ENCODE results near the gene MCM7. TPM values are rescaled to one million over a fixed set of nuclear protein-coding genes. Genes with fewer than 3 reads are reported as not detected.

MCM7 gene
- total and polyA plus RNA-seq, 2 of the 13 experiments (the other 11 are each of a cell fraction or from before 2014, with no cell fraction given): 84.5 to 214 TPM

GRCh38 chr7:100122067-100122466 is 20.9 kb upstream of the MCM7 start (continued):
- TF ChIP-seq DZIP1 (CRISPR knock-in tag; IDR thresholded peaks at IDR 0.05) (no peak), NR2F1 (CRISPR knock-in tag; IDR thresholded peaks at IDR 0.05) (no peak), SETDB1 (CRISPR knock-in tag; IDR thresholded peaks at IDR 0.05; ENCODE audit: borderline replicate concordance) (no peak), ZNF839 (CRISPR knock-in tag; IDR thresholded peaks at IDR 0.05; ENCODE audit: borderline replicate concordance) (no peak), CENPBD1 (CRISPR knock-in tag; IDR thresholded peaks at IDR 0.05; ENCODE audit: borderline replicate concordance, low read depth) (no peak), ZNF513 (CRISPR knock-in tag; conservative IDR thresholded peaks at IDR 0.05) (no peak), CREB1 (IDR thresholded peaks at IDR 0.05) (no peak), CREB1 (CRISPR knock-in tag; IDR thresholded peaks at IDR 0.05) (peak; percentile 21; the same call in 1 of the 2 replicates), MIXL1 (CRISPR knock-in tag; IDR thresholded peaks at IDR 0.05) (no peak), ZNF557 (CRISPR knock-in tag; IDR thresholded peaks at IDR 0.05) (no peak), SKI (IDR thresholded peaks at IDR 0.05; ENCODE audit: partially characterized antibody) (peak; percentile 44), DDIT3 (CRISPR knock-in tag; IDR thresholded peaks at IDR 0.05) (no peak), MXI1 (IDR thresholded peaks at IDR 0.05; ENCODE audit: borderline replicate concordance, low read depth, low read length) (peak; percentile 53; the same call in 1 of the 3 replicates), TEF (CRISPR knock-in tag; IDR thresholded peaks at IDR 0.05) (no peak), FOXO4 (CRISPR knock-in tag; conservative IDR thresholded peaks at IDR 0.05) (no peak), CEBPB (IDR thresholded peaks at IDR 0.05; ENCODE audit: borderline replicate concordance, low read depth, low read length) (peak; percentile 57; the same call in 1 of the 2 replicates), KLF9 (CRISPR knock-in tag; IDR thresholded peaks at IDR 0.05; ENCODE audit: low read depth) (no peak), ZNF256 (CRISPR knock-in tag; conservative IDR thresholded peaks at IDR 0.05) (no peak), ZBTB1 (CRISPR knock-in tag; IDR thresholded peaks at IDR 0.05; ENCODE audit: borderline replicate concordance) (no peak), ZNF766 (CRISPR knock-in tag; IDR thresholded peaks at IDR 0.05; ENCODE audit: borderline replicate concordance) (no peak), TFDP2 (CRISPR knock-in tag; IDR thresholded peaks at IDR 0.05) (peak; percentile 37; the same call in 1 of the 2 replicates), ZNF777 (CRISPR knock-in tag; IDR thresholded peaks at IDR 0.05) (no peak), CREBL2 (CRISPR knock-in tag; IDR thresholded peaks at IDR 0.05; ENCODE audit: borderline replicate concordance) (no peak)

All from HepG2 (cell line).